GM19455 (cell line): ENCODE results near the gene ATP10D.

ENCODE experiments used
- ATAC-seq: cut with Tn5 transposase; IDR thresholded peaks from one replicate; pipeline ENCODE4 v1.9.1; 2021; ENCODE audit not compliant: unreplicated experiment

Gene ATP10D

DNA sequence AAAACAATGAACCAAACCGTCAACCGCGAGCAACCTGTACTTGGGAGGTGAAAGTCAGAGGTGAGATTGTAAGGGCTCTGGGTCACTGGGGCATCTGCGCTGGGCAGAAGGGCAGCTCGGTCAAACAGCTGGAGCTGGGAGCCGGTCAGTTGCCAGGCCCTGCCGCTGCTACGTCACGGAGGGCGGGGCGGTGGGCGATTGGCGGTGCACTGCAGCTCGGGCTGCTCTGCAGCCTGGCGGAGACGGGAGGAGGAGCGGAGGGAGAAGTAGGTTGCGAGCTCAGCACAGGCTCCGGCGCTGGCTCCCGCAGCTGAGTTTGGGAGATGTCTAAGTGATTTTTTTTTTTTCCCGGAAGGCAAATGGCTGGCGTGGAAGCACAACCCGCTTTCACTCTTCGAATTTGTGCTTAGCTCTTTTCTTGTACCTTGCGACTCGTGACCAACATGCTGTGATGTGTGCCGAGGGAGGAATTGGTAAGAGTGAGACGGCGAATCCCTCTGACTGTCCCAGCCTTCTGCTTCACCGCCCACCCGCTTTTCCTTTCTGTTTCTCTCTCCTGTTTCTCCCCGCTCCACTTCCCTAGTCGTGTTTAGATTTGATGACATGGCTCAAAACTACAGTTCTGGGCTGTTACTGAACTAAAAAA, at the start of gene ATP10D:
ATP10D (plus strand) TSS at position 229 of the 646 bp plus-strand sequence. CDS start 27,266 bp downstream, outside the sequence.
- peak; percentile 97 for ATAC-seq

- ATAC-seq: peak; percentile 69
Observed at GRCh38 chr4:47442980-47443379, 42.1 kb upstream of the ATP10D start.

DNA sequence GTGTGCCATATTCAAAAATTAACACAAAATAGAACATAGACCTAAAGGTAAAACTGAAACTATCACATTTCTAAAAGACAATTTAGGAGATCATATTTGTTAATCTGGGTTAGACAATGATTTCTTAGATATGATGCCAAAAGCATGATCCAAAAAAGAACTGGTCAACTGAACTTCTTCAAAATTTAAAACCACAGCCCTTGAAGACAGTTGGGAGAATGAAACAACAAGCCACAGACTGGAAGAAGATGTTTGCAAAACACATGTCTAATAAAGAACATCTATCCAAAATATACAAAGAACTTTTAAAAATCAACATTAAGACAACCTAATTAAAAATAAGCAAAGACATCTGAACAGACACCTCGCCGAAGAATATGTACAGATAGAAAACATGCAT, 41.0 kb upstream of the ATP10D start:
- no peak for ATAC-seq

GRCh38 chr4:47451657-47452056, 33.4 kb upstream of the ATP10D start:
- ATAC-seq: no peak

GRCh38 chr4:47462799-47463234, 22.3 kb upstream of the ATP10D start:
- ATAC-seq: peak; percentile 37

DNA sequence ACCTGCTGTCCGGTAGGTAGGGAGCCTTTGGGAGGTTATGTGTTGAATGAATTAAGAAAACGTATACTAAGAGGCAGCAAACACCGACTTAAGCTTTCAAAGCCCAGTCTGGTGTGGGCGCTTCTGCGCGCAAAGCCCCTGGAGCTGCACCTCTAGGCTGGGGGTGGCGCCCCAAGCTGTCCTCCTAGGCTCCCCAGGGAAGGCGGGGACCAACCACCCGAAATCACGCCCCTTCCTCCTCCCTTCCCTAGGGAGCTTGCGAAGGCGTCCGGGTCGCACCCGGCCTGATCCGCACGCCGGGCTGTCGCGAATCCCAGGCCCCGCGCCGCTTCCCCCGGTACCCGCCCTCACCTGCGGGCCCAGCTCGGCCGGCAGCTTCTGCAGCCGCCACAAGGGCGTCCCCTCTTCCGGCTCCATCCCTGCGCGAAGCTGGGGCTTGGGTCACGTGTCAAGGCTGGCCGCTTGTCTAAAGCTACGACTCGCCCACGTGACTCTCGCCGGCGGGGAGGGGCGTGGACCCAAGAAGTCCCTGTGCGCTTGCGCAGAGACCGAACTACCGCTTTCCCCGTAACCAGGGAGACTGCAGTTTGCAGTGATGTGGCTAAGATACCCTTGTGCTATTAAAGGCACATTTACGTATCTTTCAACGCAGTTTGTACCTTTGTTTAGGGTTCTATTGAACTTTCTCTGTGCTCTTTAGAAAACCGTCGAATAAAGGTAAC, 21.7 kb upstream of the ATP10D start, which contains the start of gene COMMD8:
COMMD8 (minus strand) TSS at position 468 of the 722 bp plus-strand sequence; CDS start at position 417, 51 bp downstream.
- peak; percentile 93 for ATAC-seq

GRCh38 chr4:47465004-47465403, 20.1 kb upstream of the ATP10D start:
- ATAC-seq: no peak

DNA sequence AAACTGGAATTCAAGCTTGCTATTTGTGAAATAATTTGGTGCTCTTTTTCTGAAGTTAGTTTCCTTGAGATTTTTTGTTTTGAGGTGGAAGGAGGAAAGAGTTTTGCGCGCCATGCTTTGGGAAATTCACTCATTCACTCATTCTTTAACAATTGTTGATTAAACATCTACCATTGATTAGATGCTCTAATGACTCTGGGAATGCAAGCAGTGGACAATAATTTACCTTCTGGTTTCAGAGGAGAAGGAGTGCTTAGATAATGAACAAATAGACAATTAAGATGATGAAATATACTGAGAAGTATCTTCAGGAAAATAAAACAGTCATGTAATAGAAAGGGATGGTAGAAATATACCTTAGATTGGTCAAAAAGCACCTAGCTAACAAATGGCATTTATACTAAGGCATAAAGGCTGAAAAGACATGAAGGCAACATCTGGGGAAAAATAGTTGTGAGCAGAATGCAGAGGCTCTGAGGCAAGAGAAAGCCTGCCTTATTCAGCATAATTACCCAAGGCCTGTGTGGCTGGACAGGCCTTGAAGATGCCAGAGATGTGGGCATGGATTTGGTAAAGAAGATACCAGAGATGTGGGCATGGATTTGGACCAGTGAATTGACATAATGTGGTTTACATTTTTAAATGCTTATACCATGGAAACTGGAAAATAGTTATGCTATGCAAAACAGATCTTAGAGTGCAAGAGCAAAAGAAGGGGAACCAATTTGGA, 18.9 kb upstream of the ATP10D start:
- no peak for ATAC-seq

- no peak for ATAC-seq
Observed at GRCh38 chr4:47468706-47469365, 16.2 kb upstream of the ATP10D start.

GRCh38 chr4:47469951-47470350, 15.1 kb upstream of the ATP10D start:
- ATAC-seq: no peak

GRCh38 chr4:47471064-47471463, 14.0 kb upstream of the ATP10D start:
- ATAC-seq: no peak

- ATAC-seq: no peak
Observed at GRCh38 chr4:47471591-47471990, 13.5 kb upstream of the ATP10D start.

- ATAC-seq: no peak
Observed at GRCh38 chr4:47473141-47473750, 11.8 kb upstream of the ATP10D start.

GRCh38 chr4:47474799-47475198, 10.3 kb upstream of the ATP10D start:
- no peak for ATAC-seq

- ATAC-seq: no peak
Observed at GRCh38 chr4:47475411-47475810, 9.7 kb upstream of the ATP10D start.

DNA sequence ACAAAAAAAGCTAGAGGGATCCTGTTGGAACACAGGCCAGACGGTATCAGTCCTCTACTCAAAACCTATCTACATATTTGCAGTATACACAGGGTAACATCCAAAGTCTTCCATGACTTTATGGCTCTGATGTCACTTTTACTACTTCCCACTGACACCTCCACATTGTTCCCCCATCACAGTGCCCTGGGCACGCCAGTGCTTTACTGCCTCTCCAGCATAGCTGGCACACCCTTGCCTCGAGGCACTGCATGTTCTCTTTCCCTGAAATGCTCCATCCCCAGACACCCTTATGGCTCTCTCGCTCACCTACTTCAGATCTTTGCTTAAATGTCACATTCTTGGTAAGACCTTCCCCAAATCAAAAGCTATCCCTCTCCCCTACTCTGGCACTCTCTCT, 6.3 kb upstream of the ATP10D start:
- ATAC-seq: no peak

- no peak for ATAC-seq
Observed at GRCh38 chr4:47482326-47482725, 2.7 kb upstream of the ATP10D start.

GRCh38 chr4:47483745-47484144, 1.3 kb upstream of the ATP10D start:
- ATAC-seq: no peak

- peak; percentile 40 for ATAC-seq
Observed at GRCh38 chr4:47484168-47484567, 907 bp upstream of the ATP10D start.

GRCh38 chr4:47485768-47486167, 693 bp downstream of the ATP10D start:
- no peak for ATAC-seq

DNA sequence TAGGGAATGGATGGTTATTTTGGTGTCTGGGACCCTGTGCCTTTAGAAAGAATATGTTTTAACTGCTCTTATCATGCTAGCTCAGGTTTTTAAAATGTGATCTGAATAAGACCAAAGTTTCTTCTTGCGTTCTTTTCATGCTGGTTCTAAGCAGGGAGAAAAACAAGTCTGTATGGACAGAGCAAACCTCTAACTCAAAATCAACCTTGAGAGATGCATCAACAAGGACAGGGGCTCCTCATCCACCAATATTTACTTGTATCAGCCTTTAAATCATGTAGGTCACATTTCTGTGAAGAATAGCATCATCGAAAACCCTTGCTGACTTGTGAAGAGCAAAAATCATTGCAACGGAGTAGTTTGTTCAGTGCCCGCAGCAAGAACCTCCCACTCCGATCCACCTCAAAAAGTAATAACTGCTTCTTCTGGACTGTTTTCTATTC, 1.2 kb downstream of the ATP10D start:
- no peak for ATAC-seq
